GM21717 (cell line): ENCODE measurements around the gene RUSC1.
A peak's percentile ranks its signal among the peaks of the same experiment; 100 is the strongest.
"Not testable (repeated sequence)": the region's sequence is repeated elsewhere in the genome, so short reads cannot be mapped to it uniquely, and the experiment has no call there.

Source experiments
- ATAC-seq: cut with Tn5 transposase; IDR thresholded peaks from one replicate; pipeline ENCODE4 v1.9.1; 2021; ENCODE audit warnings: mild to moderate bottlenecking, moderate library complexity; ENCODE audit not compliant: unreplicated experiment

RUSC1 gene

GRCh38 chr1:155320661-155321617 lies at the start of gene RUSC1:
RUSC1 (plus strand) TSS chr1:155320894; CDS start chr1:155321774, 880 bp downstream.
- no peak for ATAC-seq

- peak; percentile 35 for ATAC-seq
Observed at GRCh38 chr1:155272466-155273342, 48.0 kb upstream of the RUSC1 start.

- ATAC-seq: peak; percentile 75
Observed at GRCh38 chr1:155273343-155274245, 47.1 kb upstream of the RUSC1 start, which contains the start of gene CLK2. CLK2 (minus strand) TSS chr1:155273504; CDS start chr1:155270977, 2,527 bp downstream.

- peak; percentile 60 for ATAC-seq
Observed at GRCh38 chr1:155277070-155277901, 43.4 kb upstream of the RUSC1 start, which contains the start of gene HCN3. HCN3 (plus strand) TSS chr1:155277463; CDS start chr1:155277591, 128 bp downstream.

GRCh38 chr1:155277902-155278688 lies 42.6 kb upstream of the RUSC1 start:
- ATAC-seq: no peak

GRCh38 chr1:155278689-155279160 lies 42.0 kb upstream of the RUSC1 start:
- no peak for ATAC-seq

- no peak for ATAC-seq
Observed at GRCh38 chr1:155279268-155279667, 41.4 kb upstream of the RUSC1 start.

- ATAC-seq: no peak
Observed at GRCh38 chr1:155282488-155283091, 38.1 kb upstream of the RUSC1 start.

GRCh38 chr1:155284476-155284875 lies 36.2 kb upstream of the RUSC1 start:
- ATAC-seq: no peak

GRCh38 chr1:155285063-155285462 lies 35.6 kb upstream of the RUSC1 start:
- no peak for ATAC-seq

GRCh38 chr1:155285631-155286044 lies 35.1 kb upstream of the RUSC1 start:
- no peak for ATAC-seq

- no peak for ATAC-seq
Observed at GRCh38 chr1:155286544-155286943, 34.1 kb upstream of the RUSC1 start.

GRCh38 chr1:155287987-155288543 lies 32.6 kb upstream of the RUSC1 start:
- ATAC-seq: no peak

- ATAC-seq: not testable (repeated sequence)
Observed at GRCh38 chr1:155291006-155291405, 29.7 kb upstream of the RUSC1 start.

- no peak for ATAC-seq
Observed at GRCh38 chr1:155293086-155293749, 27.5 kb upstream of the RUSC1 start.

GRCh38 chr1:155294520-155295182 lies 26.0 kb upstream of the RUSC1 start:
- no peak for ATAC-seq
